ENCODE results near the gene SLC1A7. TPM values are rescaled to one million over a fixed set of nuclear protein-coding genes. Genes with fewer than 3 reads are reported as not detected.

The SLC1A7 gene
- total and polyA plus RNA-seq, 2 of the 13 experiments (the other 11 are each of a cell fraction or from before 2014, with no cell fraction given): 0.04 to 2.0 TPM

GRCh38 chr1:53121319-53122172 is 20.9 kb downstream of the SLC1A7 start (continued):
- peak; percentile 64; the same call in 1 of the 2 replicates for TF ChIP-seq ZNF281 (CRISPR knock-in tag; IDR thresholded peaks at IDR 0.05; ENCODE audit: borderline replicate concordance)
- peak; percentile 70 for TF ChIP-seq MEIS1 (CRISPR knock-in tag; IDR thresholded peaks at IDR 0.05; ENCODE audit: borderline replicate concordance)
- peak; percentile 61; the same call in 1 of the 2 replicates for TF ChIP-seq BORCS8-MEF2B (CRISPR knock-in tag; IDR thresholded peaks at IDR 0.05)
- peak; percentile 98 for TF ChIP-seq TBX2 (CRISPR knock-in tag; IDR thresholded peaks at IDR 0.05; ENCODE audit: borderline replicate concordance)
- TF ChIP-seq ZNF414 (CRISPR knock-in tag; IDR thresholded peaks at IDR 0.05): peak; percentile 17; the same call in 1 of the 2 replicates
- 0 out of 2 replicates have a peak, but pooled peaks have one; percentile 14 for TF ChIP-seq ZNF546 (CRISPR knock-in tag; conservative IDR thresholded peaks at IDR 0.05)
- TF ChIP-seq NPAS2 (CRISPR knock-in tag; IDR thresholded peaks at IDR 0.05; ENCODE audit: borderline replicate concordance): peak; percentile 97
- no peak for TF ChIP-seq ZNF720 (CRISPR knock-in tag; IDR thresholded peaks at IDR 0.05)
- TF ChIP-seq KLF9 (CRISPR knock-in tag; IDR thresholded peaks at IDR 0.05; ENCODE audit: low read depth): no peak
- TF ChIP-seq ZNF513 (CRISPR knock-in tag; conservative IDR thresholded peaks at IDR 0.05): no peak
- TF ChIP-seq NFE2L2 (IDR thresholded peaks at IDR 0.05; ENCODE audit: low read length): no peak
- TF ChIP-seq ZC3H13 (CRISPR knock-in tag; IDR thresholded peaks at IDR 0.05): 0 out of 2 replicates have a peak, but pooled peaks have one; percentile 37
- no peak for TF ChIP-seq ZNF879 (CRISPR knock-in tag; IDR thresholded peaks at IDR 0.05)
- TF ChIP-seq RXRA (CRISPR knock-in tag; IDR thresholded peaks at IDR 0.05): peak; percentile 59
- no peak for TF ChIP-seq CAMTA2 (CRISPR knock-in tag; IDR thresholded peaks at IDR 0.05; ENCODE audit: borderline replicate concordance)
- TF ChIP-seq ZNF296 (CRISPR knock-in tag; conservative IDR thresholded peaks at IDR 0.05): no peak
- no peak for TF ChIP-seq ZNF30 (CRISPR knock-in tag; IDR thresholded peaks at IDR 0.05)
- TF ChIP-seq GATAD1 (CRISPR knock-in tag; IDR thresholded peaks at IDR 0.05): peak; percentile 37
- no peak for TF ChIP-seq FIP1L1 (IDR thresholded peaks at IDR 0.05; ENCODE audit: borderline replicate concordance, insufficient read depth, low read depth, low read length)
- TF ChIP-seq ZNF710 (CRISPR knock-in tag; IDR thresholded peaks at IDR 0.05; ENCODE audit: borderline replicate concordance): peak; percentile 65; the same call in 1 of the 2 replicates
- TF ChIP-seq SP5 (CRISPR knock-in tag; IDR thresholded peaks at IDR 0.05; ENCODE audit: borderline replicate concordance, low read depth): no peak; the same call in 1 of the 2 replicates

All from HepG2 (cell line).